Endothelial cell (in vitro differentiated cells): ENCODE measurements around the gene CIAO2B. TPM values are rescaled to one million over a fixed set of nuclear protein-coding genes. Genes with fewer than 3 reads are reported as not detected.
"Not testable (repeated sequence)": the region's sequence is repeated elsewhere in the genome, so short reads cannot be mapped to it uniquely, and the experiment has no call there.

Source experiments
- DNase-seq: peaks from one replicate; pipeline ENCODE4 v3.0.0; 2021; ENCODE audit warnings: low spot score
- H3K27ac Mint-ChIP-seq: one replicate; pipeline ENCODE4 v1.8.0; 2021; ENCODE audit warnings: mixed read lengths, inconsistent platforms; ENCODE audit not compliant: unreplicated experiment
- H3K27me3 Mint-ChIP-seq: one replicate; pipeline ENCODE4 v1.8.0; 2021; ENCODE audit warnings: mild to moderate bottlenecking, moderate library complexity, mixed read lengths, inconsistent platforms; ENCODE audit not compliant: unreplicated experiment
- H3K36me3 Mint-ChIP-seq: one replicate; pipeline ENCODE4 v1.8.0; 2021; ENCODE audit warnings: mild to moderate bottlenecking, low read depth, mixed read lengths, inconsistent platforms; ENCODE audit not compliant: unreplicated experiment
- H3K4me1 Mint-ChIP-seq: one replicate; pipeline ENCODE4 v1.8.0; 2021; ENCODE audit warnings: mild to moderate bottlenecking, mixed read lengths, inconsistent platforms; ENCODE audit not compliant: unreplicated experiment
- H3K4me3 Mint-ChIP-seq: one replicate; pipeline ENCODE4 v1.8.0; 2021; ENCODE audit warnings: mild to moderate bottlenecking, mixed read lengths, inconsistent platforms; ENCODE audit not compliant: unreplicated experiment
- H3K9me3 Mint-ChIP-seq: one replicate; pipeline ENCODE4 v1.8.0; 2021; ENCODE audit warnings: mixed read lengths, inconsistent platforms; ENCODE audit not compliant: unreplicated experiment
- CTCF ChIP-seq: fragments of 200-600 bp; sonication (generic); IDR thresholded peaks from one replicate; pipeline ENCODE4 v1.5.0; 2021; ENCODE audit warnings: antibody characterized with exemption; ENCODE audit not compliant: unreplicated experiment
- total RNA-seq: library from RNA; stranded (reverse); fragmentation: NEBNext Ultra II Directional; extraction: Animal tissue kit (Norgen Biotek cat#: 25700); gene quantifications from one replicate; pipeline ENCODE4 v1.2.1, GENCODE V29; 2021; ENCODE audit not compliant: unreplicated experiment

Gene CIAO2B
- total RNA-seq, 1 donor from 2014 or later: 38.8 TPM

- no peaks in the 10 kb centered on the region for H3K9me3 Mint-ChIP-seq
- peaks cover 5% of the 10 kb centered on the region for H3K4me1 Mint-ChIP-seq
- peaks cover 12% of the 10 kb centered on the region for H3K36me3 Mint-ChIP-seq
- no peaks in the 10 kb centered on the region for H3K27me3 Mint-ChIP-seq
- H3K27ac Mint-ChIP-seq: peak overlapping the region; percentile 15
- no peak overlapping the region for H3K4me3 Mint-ChIP-seq
- TF ChIP-seq CTCF: no peak
- DNase-seq: no peak
Observed at GRCh38 chr16:66946974-66947301, 12.7 kb upstream of the CIAO2B start.

- Mint-ChIP-seq H3K27ac (peak overlapping the region; percentile 15), H3K27me3 (no peaks in the 10 kb centered on the region), H3K4me3 (no peak overlapping the region), H3K9me3 (no peaks in the 10 kb centered on the region), H3K36me3 (peaks cover 13% of the 10 kb centered on the region), H3K4me1 (peaks cover 5% of the 10 kb centered on the region)
- no peak for DNase-seq
- no peak for TF ChIP-seq CTCF
Observed at GRCh38 chr16:66946541-66946940, 12.3 kb upstream of the CIAO2B start.

GRCh38 chr16:66945939-66946338, 11.7 kb upstream of the CIAO2B start:
- Mint-ChIP-seq H3K4me3 (no peak overlapping the region), H3K36me3 (peaks cover 13% of the 10 kb centered on the region), H3K27ac (no peak overlapping the region), H3K27me3 (no peaks in the 10 kb centered on the region), H3K4me1 (peaks cover 5% of the 10 kb centered on the region), H3K9me3 (no peaks in the 10 kb centered on the region)
- no peak for DNase-seq
- TF ChIP-seq CTCF: no peak

GRCh38 chr16:66944971-66945370, 10.8 kb upstream of the CIAO2B start:
- Mint-ChIP-seq H3K36me3 (peaks cover 15% of the 10 kb centered on the region), H3K27ac (peak overlapping the region; percentile 14)
- not testable (repeated sequence) for H3K27me3 Mint-ChIP-seq, H3K4me3 Mint-ChIP-seq, H3K4me1 Mint-ChIP-seq, DNase-seq, H3K9me3 Mint-ChIP-seq

- no peak overlapping the region for H3K4me3 Mint-ChIP-seq
- TF ChIP-seq CTCF: no peak
- peaks cover 5% of the 10 kb centered on the region for H3K27me3 Mint-ChIP-seq
- DNase-seq: no peak
- H3K36me3 Mint-ChIP-seq: peaks cover 19% of the 10 kb centered on the region
- no peaks in the 10 kb centered on the region for H3K9me3 Mint-ChIP-seq
- no peak overlapping the region for H3K27ac Mint-ChIP-seq
- peaks cover 5% of the 10 kb centered on the region for H3K4me1 Mint-ChIP-seq
Observed at GRCh38 chr16:66944054-66944441, 9.8 kb upstream of the CIAO2B start.
